HG02943 (cell line): Measurements from ENCODE around the gene ARHGAP6.
"Not testable (repeated sequence)": the region's sequence is repeated elsewhere in the genome, so short reads cannot be mapped to it uniquely, and the experiment has no call there.

ENCODE experiments used
- ATAC-seq: cut with Tn5 transposase; IDR thresholded peaks from one replicate; pipeline ENCODE4 v1.9.1; 2021; ENCODE audit warnings: mild to moderate bottlenecking, low read depth, moderate library complexity; ENCODE audit not compliant: unreplicated experiment

The ARHGAP6 gene

DNA sequence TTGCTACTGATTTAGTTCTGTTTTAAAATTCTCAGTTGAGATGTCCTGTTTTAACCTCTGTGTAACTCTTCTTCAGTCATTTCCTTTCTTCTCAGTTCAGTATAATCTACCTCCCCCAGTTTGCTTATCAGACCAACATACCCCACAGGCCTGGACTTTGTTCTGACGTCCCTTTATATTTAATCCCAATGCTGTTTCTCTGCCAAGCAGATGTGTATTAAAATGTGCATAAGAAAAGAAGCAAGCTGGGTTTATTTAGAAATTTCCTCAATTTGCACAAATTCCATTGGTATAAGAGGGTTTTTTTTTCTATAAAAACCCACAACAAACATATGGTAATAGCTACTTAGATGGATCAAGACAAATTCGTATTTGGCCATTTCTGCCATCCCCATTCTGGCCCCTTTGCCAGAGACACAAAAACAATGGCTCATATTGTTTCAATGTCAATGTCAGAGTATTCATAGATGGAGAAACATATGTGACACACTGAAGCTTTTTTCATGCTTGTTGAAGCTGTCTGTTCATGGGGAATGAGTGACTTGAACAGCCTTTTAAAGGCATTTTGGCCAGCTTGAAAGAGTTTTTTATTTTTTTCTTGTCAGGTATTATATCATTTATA is 530.0 kb downstream of the ARHGAP6 start:
- ATAC-seq, result no peak

DNA sequence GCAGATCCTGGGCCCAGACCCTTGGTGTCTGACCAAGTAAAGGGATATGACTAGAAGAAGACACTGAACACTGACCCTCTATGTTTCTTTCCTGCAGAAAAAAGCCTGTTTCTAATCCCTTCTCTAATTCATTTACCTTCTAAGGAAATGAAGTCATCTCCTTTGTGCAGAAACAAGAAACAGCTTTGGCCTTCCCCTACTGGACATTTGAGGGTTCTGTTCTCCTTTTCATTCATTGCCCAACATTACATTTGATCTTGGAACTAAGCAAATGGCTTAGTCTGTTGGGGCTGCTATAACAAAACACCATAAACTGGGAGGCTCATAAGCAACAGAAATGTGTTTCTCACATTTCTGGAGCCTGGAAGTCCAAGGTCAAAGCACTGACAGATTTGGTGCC is 534.6 kb downstream of the ARHGAP6 start:
- ATAC-seq, result no peak

DNA sequence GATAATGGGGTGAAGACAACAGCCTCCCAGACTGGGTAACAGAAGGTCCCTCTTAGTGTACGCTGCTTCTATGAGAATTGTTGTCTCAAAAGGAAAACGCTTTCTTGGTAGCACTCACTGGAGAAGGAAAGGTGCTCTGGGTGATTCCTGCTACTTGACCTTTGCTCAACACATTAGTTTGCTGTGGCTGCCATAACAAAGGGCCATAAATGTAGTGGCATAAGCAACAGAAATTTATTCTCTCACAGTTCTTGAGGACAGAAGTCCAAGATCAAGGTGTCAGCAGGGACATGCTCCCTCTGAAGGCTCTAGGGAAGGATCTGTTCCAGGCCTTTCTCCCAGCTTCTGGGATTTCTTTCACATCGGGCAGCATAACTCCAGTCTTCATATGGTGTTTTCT is 535.6 kb downstream of the ARHGAP6 start:
- no peak for ATAC-seq

DNA sequence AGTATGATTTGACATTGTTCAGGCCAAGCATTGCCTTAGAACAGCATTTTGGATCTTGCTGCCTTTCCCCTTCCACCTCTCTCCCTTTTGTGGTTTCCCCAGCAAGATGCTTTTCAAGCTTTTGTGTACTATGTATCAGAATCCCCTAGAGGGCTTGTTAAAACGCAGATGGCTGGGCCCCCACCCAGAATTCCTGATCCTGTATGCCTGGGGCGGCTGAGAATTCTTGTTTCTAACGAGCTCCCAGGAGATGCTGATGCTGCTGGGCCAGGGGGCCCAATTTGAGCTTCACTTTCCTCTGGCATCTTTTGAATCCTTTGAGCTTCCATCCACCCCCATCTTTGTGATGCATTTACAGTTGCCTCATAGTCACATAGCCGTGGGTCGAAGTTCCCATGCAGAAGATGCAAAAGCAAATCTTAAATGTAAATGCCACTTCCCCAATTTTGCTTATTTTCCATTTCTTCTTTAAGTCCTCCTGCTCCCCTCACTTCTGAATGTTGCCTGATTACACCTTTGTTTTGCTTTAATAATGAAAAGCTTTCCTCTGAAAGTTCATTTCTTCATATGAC is 536.1 kb downstream of the ARHGAP6 start:
- no peak for ATAC-seq

DNA sequence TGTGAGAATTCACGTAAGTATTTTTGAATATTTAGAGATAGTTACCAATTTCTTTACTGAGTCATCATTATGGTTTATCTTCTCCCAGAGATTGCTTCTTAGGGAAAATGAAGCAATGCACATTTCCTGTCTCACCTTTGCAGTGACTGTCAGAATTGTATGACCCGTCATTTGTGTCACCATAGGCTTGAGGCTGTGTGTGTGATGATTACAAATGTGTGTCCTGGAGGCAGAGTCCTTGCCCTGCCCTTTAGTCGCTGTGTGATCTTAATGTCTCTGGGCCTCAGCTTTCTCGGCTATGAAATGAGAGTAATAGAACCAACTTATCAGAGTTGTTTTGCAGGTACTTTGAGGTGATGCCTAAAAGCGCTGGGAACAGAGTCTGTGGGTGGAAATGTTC is 540.7 kb downstream of the ARHGAP6 start:
- no peak for ATAC-seq

DNA sequence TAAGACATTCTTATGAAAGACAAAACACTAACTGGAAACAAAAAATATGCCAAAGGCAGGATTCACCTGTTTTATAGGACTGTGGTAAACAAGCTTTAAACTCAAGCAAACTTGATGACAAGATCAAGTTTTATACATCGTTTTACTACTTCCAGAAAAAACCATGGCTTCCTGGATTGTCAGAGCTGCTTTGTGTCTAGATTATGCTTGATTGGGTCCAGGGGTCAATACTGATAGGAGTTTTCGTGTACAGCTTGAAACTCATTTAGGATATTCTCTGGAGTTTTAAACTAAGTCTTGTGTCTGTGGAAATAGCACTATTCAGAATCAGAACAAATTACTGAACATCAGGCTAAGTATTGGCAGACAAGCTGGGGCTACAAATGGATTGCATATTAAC is 541.6 kb downstream of the ARHGAP6 start:
- ATAC-seq, result no peak

- not testable (repeated sequence) for ATAC-seq
These were observed 542.6 kb downstream of the ARHGAP6 start for GRCh38 chrX:11123087-11123486.

DNA sequence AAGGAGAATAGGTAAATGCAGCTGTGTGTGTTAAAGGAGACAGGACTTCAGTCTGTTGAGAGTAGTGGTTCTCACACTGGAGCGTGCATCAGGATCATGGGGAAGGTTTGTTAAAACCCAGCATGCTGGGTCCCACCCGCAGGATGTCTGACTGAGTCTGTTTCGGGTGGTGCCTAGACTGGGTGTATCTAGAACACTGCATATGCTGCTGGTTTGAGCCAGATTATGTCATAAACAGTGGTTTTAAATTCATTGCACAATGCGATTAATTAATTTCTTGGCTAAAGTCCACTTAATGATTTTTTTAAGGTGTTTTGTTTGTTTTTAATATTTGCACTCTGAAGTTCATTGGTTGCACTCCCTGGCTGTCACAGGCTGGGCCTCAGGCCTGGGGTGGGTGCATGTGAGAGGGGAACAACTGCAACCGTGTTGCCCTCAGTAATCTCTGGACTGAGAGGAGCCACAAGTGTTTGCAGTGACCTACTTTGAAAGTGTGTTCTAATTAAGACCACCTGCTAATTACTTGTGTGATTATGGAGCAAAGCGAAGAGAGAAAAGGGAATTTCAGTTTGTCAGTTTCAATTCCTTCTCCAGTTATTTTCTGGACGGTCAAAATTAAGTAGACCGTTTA is 546.3 kb downstream of the ARHGAP6 start:
- no peak for ATAC-seq

- no peak for ATAC-seq
These were observed 548.0 kb downstream of the ARHGAP6 start for GRCh38 chrX:11117745-11118144.

DNA sequence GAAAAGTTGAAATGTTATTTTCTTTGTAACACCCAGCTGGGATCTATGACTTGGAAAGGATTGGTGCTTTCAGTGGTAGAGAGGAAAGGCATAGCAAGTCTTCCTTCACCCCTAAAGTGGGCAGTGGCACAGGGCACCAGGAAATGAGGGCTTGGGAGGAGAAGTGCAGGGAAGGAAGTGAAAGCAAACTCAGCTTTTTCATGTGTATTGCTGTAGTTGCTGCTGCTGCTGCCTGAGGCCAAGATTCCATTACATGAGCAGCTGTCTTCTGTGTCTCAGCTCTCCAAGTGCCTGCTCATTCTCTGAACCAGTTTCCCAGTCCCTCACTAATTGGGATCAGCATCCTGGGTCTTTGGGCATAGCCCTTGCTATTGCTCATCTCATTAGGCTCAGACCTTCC is 552.0 kb downstream of the ARHGAP6 start:
- no peak for ATAC-seq

GRCh38 chrX:11111947-11112346 is 553.8 kb downstream of the ARHGAP6 start:
- ATAC-seq, result no peak

- ATAC-seq, result peak; percentile 88
These were observed 554.5 kb downstream of the ARHGAP6 start, which contains the start of gene HCCS for GRCh38 chrX:11111037-11111851. Gene HCCS, plus strand, starts transcription at chrX:11111332. Its CDS starts 729 bp downstream, at chrX:11112061.

- ATAC-seq, result no peak
These were observed 555.8 kb downstream of the ARHGAP6 start for GRCh38 chrX:11109968-11110367.

- ATAC-seq, result no peak
These were observed 557.3 kb downstream of the ARHGAP6 start for GRCh38 chrX:11108253-11108941.

DNA sequence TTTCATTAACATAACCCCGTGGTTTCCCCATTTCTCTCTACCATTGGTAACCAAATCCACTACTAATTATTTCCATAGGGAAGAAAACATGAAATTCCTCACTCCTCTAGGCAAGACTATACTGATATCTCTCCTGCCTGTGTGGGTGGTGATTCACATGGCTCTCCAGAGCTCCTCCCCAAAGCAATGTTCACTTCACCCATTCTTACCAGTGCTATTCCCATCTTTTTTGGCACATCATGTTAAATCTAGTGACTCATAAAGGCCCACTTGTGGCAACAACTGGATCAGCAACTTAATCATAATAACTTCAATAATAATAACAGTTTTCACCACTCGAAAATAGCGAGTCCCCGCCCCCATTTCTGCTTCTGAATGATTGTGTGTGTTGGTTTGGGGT is 560.6 kb downstream of the ARHGAP6 start:
- no peak for ATAC-seq

GRCh38 chrX:11103751-11104150 is 562.0 kb downstream of the ARHGAP6 start:
- no peak for ATAC-seq

DNA sequence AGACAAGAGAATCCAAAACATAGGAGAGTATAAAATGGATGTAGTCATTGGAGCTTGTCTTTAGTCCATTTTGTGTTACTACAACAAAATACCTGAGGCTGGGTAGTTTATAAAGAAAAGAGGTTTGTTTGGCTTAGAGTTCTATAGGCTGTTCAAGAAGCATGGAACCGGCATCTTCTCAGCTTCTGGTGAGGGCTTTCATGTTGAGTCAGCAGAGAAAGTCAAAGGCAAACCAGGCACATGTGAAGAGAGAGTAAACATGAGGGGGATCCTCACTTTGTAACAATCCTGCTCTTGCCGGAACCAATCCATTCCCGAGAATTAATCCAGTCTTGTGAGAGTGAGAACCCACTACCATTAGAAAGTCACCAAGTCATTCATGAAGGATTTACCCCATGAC is 562.7 kb downstream of the ARHGAP6 start:
- no peak for ATAC-seq

DNA sequence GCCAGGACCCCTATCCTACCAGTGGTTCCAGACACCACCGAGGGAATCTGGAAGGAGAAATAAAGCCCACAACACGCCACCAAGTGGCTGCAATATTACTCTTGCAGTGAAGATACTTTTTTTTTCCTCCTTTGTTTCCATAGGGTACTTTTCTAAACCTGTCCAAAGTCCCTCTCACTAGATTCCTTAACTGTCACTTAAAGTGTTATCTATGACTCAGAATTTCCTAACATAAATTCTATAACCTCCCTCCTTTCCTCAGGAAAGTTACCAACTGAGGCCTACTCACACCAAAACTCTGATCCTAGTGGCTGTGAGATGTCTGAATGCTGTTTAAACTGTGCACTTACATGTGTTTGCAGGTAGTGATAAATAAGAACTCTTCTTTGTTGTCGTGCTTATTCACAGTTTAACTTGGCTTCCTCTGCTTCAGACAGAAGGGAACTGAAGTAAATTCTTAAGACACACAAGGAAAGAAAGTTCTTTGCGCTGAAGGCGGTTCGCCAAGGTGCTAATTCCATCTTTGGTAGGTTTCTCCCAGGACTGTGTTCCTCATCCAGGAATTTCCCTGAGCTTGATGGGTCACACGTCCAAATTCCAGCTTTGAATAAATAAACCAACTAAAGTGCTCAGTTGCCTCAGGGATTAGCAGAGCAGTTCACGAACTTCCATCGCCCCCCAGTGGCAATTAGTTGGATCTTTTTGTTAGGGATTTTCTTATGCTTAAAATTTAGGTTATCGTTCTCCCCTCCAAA is 565.3 kb downstream of the ARHGAP6 start:
- no peak for ATAC-seq

- no peak for ATAC-seq
These were observed 566.3 kb downstream of the ARHGAP6 start for GRCh38 chrX:11099465-11099864.

DNA sequence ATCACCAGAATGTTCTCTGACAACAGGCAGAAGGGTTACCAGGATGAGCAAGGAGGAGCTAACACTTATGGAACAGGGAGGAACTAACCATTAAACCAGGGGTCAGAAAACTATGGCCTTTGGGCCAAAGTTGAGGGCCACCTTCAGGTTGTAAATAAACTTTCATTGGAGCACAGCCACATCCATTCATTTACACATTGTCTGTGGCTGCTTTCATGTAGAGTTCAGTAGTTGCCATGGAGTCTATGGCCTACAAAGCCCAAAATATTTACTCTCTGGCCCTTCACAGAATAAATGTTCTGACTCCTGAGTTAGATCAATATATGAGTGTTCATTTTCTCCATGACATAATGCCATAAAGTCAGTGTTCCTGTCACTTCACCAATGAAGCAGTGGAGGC is 567.8 kb downstream of the ARHGAP6 start:
- ATAC-seq, result no peak
